Left colon (tissue), 2 donors: Measurements from ENCODE around the gene ZPBP. TPM values are rescaled to one million over a fixed set of nuclear protein-coding genes. Genes with fewer than 3 reads are reported as not detected.

Experiments used
- total RNA-seq, 2 donors: library from RNA; stranded (reverse); fragmentation: NEBNext Ultra II Directional; extraction: Animal tissue kit (Norgen Biotek cat#: 25700); gene quantifications; one replicate each; pipeline ENCODE4 v1.2.1, GENCODE V29; 2021
- donor health status: DM: no; HTN: no; CAD: no.
- donor health status: DM: yes; HTN: yes; CAD: no.

Gene ZPBP
- total RNA-seq, 2 donors from 2014 or later, result not detected

Other genes starting within 250 kb of the ZPBP start
- 10 to 100 TPM in 1 of 2 donors, 1 to 10 TPM in 1; 5.6 to 11.2 TPM for gene IKZF1, start 211.5 kb upstream of the ZPBP start, total RNA-seq